Neural progenitor cell (in vitro differentiated cells): Measurements from ENCODE around the gene G3BP2.

ENCODE experiments used
- CTCF ChIP-seq: fragments of 200-600 bp; sonication (generic); IDR thresholded peaks from 2 replicates; pipeline ENCODE4 v1.5.1; 2017; ENCODE audit warnings: antibody characterized with exemption, mild to moderate bottlenecking
- EZH2 ChIP-seq: fragments of 200-600 bp; sonication (generic); IDR thresholded peaks from 2 replicates; pipeline ENCODE4 v1.6.1; 2017; ENCODE audit warnings: antibody characterized with exemption, mild to moderate bottlenecking, moderate library complexity
- EZH2phosphoT487 ChIP-seq: fragments of 200-600 bp; sonication (generic); IDR thresholded peaks from 2 replicates; pipeline ENCODE4 v1.6.1; 2017; ENCODE audit warnings: antibody characterized with exemption

GRCh38 chr4:75660491-75660890 lies 12.7 kb downstream of the G3BP2 start:
- no peak for TF ChIP-seq CTCF
- TF ChIP-seq EZH2, result no peak
- TF ChIP-seq EZH2phosphoT487, result no peak
